Stimulated activated CD8-positive, alpha-beta memory T cell treated with anti-CD3 and anti-CD28 coated beads, Interleukin-12 subunit alpha, Interleukin-12 subunit beta, amount 100 ng/mL, for 1 hour (primary cell): Measurements from ENCODE around the gene SYN1.

ENCODE experiments used
- DNase-seq: peaks from one replicate; pipeline ENCODE4 v3.0.0-alpha.2; 2020; ENCODE audit warnings: low read depth

Gene SYN1

DNA sequence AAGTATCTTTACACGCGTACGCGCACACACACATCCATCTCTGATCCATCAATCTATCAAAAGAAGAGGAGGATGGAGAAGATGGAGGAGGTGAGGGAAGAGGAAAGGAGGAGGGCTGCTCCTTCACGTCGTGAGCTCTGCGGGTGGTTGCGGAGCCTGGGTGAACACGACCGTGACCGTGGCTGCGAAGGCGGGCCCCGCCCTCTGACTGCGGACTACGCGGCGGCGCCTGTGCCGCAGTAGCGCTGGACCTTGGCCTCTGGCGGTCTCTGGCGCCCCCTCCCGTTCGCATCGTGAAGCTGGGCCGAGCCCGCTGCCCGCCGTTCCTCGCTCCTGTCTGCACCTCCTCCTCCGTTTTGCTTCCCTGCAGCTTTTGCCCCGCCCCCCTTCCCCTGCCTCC lies 96.4 kb downstream of the SYN1 start:
- peak; percentile 64 for DNase-seq
